IPS-NIHi7 (cell line): ENCODE data around the gene SZT2.

Experiments
- DNase-seq: peaks from one replicate; pipeline ENCODE4 v3.0.0; 2012; ENCODE audit warnings: mixed read lengths; ENCODE audit errors: extremely low spot score

Gene SZT2

GRCh38 chr1:43389326-43390313, at the start of gene SZT2, which contains the start of gene MED8:
TSS of gene SZT2 (plus strand) at chr1:43389899. CDS start at chr1:43389969, 70 bp downstream.
TSS of gene MED8 (minus strand) at chr1:43389800. CDS start at chr1:43389764, 36 bp downstream.
- peak; percentile 98 for DNase-seq

GRCh38 chr1:43340559-43340958, 49.1 kb upstream of the SZT2 start:
- DNase-seq: no peak

- DNase-seq: no peak
Measured at GRCh38 chr1:43344267-43344850, 45.3 kb upstream of the SZT2 start.

- DNase-seq: no peak
Measured at GRCh38 chr1:43345120-43345519, 44.6 kb upstream of the SZT2 start.

- no peak for DNase-seq
Measured at GRCh38 chr1:43346636-43347035, 43.1 kb upstream of the SZT2 start.

DNA sequence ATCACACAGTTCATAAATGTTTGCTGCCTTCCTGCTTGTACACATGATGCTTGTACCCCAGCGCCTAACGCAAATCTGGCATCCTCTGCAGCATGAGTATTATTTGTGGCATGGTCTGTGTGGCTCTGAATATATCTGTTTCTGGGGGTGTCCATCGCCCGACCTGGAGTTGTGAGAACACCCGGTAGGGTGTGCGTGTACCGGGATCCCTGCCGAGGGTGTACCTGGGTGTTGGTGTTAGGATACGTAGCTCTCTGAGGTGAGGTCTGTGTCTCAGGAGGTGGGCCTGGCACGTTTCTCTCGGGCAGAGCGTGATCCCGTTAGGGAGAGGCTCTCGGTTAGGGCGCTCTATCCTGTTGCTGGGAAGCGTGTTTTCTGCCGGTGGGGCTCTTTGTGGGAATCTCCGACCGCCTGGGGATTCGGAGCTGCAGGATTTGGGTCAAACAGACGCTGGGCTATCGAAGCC, 41.3 kb upstream of the SZT2 start:
- no peak for DNase-seq

- DNase-seq: peak; percentile 99
Measured at GRCh38 chr1:43348809-43349593, 40.7 kb upstream of the SZT2 start.

- DNase-seq: no peak
Measured at GRCh38 chr1:43349594-43350306, 39.9 kb upstream of the SZT2 start.

DNA sequence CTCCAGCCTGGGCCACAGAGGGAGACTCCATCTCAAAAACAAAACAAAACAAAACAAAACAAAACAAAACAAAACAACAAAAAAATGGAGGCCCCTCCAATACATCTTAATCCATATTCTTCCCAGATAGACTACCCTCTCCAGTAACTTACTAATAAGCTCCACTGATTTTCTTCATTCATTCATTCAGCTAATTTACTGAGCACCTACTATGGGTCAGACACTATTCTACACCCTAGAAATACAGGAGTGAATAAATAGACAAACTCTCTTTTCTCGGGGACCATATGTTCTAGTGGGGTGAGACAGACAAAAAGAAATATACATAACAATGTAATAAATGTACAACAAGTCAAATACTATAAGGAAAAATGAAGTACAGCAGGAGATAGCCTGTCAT, 38.7 kb upstream of the SZT2 start:
- no peak for DNase-seq

DNA sequence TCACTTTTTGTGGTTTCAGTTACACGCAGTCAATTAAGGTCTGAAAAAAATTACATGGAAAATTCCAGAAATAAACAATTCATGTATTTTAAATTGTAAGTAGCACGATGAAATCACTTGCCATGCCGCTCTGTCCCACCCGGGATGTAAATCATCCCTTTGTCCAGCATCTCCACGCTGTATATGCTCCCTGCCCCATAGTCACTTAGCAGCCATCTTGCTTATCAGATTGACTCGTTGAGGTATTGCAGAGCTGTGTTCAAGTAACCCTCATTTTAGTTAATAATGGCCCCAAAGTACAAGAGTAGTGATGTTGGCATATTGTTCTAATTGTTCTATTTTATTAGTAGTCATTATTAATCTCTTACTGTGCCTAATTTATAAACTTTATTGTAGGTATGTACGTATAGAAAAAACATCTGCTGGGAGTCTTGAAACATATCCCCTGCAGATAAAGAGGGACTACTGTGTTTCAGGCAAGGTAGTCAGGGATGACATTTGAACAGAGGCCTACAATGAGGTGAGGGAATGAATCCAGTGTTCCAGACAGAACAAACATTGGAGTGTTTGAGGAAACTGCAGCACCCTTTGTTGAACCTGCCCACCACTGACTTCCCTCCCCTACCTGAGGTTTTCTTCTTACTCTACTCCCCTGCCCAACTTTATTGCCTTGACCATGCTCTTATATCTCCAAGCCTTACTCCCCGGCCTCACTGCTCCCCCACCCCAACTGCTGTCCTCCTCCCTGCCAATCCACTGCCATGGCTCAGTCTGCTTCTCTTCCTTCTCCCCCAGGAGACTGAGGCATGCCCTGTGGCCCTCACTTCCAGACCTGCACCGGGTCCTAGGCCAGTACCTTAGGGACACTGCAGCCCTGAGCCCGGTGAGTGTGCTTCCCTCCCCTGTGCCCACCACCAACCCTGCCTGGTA, 38.0 kb upstream of the SZT2 start:
- DNase-seq: no peak

GRCh38 chr1:43352351-43352705, 37.4 kb upstream of the SZT2 start:
- DNase-seq: no peak

DNA sequence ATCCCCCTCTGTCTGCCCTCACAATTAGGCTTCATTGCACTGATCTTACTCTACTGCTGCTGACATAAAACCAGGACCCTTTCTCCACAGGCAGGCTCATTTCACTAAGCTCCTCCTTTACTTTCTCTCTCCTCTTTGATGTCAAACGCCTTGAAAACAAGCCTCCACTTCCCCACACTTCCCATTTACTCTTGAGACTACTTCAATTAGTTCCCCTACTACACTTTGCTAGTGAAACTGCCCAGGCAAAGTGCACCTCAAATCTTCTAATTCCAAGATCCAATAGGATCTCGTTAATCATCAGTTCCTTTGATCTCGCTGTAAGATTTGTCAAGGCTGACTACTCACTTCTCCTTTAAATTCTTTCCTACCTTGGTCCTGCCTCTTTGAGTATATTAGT, 36.8 kb upstream of the SZT2 start:
- DNase-seq: no peak

GRCh38 chr1:43354471-43354870, 35.2 kb upstream of the SZT2 start:
- no peak for DNase-seq

- DNase-seq: no peak
Measured at GRCh38 chr1:43354936-43355335, 34.8 kb upstream of the SZT2 start.

DNA sequence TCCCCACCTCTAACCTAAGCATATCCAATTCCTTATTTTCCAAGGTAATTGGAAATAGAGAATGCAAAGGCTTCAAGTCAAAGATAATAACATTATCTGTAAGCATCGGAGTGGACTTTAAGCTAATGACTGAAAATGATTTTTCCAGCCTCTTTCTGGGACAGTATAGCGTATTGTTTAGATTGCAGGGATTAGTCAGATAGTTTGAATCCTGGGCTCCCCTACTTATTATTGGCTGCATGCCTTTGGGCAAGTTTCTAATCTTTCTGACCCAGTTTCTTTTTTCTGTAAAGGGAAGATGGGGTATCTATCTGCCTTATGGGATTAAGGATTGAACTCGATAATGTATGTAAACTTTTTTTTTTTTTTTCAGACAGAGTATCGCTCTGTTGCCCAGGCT, 32.4 kb upstream of the SZT2 start:
- no peak for DNase-seq

- DNase-seq: peak; percentile 52
Measured at GRCh38 chr1:43358121-43358745, 31.5 kb upstream of the SZT2 start.

DNA sequence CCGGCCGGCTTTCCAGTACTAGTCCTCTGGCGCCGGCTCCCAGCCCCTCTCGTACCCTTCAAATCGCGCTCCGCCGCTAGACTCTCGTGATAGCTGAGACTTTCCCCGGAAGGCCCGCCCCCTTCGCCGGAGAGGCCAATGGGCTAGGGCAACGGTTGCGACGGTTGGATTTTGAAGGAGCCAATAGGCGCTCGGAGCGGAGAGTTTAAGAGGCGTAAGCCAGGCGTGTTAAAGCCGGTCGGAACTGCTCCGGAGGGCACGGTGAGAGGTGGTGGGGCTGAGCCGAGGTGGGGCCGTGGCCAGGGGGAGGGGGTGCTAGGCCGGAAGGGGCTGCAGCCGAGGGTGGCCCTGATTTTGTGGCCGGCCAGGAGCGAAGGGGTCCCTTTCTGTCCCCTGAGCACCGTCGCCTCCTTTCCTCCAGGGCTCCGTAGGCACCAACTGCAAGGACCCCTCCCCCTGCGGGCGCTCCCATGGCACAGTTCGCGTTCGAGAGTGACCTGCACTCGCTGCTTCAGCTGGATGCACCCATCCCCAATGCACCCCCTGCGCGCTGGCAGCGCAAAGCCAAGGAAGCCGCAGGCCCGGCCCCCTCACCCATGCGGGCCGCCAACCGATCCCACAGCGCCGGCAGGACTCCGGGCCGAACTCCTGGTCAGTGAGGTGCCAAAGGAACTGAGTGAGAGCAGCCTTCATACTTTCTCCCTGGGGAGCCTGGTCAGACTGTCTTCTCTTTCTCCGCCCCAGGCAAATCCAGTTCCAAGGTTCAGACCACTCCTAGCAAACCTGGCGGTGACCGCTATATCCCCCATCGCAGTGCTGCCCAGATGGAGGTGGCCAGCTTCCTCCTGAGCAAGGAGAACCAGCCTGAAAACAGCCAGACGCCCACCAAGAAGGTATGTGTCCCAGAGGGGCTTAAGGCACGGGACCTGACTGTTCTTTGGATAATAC, 30.7 kb upstream of the SZT2 start, which contains the start of gene CDC20:
CDC20 (plus strand) TSS at position 236 of the 948 bp plus-strand sequence; CDS start at position 471, 235 bp downstream.
- DNase-seq: peak; percentile 92

DNA sequence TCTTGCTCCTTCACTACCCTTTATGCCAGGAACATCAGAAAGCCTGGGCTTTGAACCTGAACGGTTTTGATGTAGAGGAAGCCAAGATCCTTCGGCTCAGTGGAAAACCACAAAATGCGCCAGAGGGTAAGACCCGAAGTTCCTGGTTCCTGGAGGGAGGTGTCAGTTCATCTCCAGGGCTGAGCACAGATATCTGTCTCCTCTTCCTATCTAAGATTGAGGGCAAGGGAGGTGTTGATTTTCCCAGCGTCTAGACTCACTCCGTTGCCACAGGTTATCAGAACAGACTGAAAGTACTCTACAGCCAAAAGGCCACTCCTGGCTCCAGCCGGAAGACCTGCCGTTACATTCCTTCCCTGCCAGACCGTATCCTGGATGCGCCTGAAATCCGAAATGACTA, 30.0 kb upstream of the SZT2 start:
- DNase-seq: no peak

DNA sequence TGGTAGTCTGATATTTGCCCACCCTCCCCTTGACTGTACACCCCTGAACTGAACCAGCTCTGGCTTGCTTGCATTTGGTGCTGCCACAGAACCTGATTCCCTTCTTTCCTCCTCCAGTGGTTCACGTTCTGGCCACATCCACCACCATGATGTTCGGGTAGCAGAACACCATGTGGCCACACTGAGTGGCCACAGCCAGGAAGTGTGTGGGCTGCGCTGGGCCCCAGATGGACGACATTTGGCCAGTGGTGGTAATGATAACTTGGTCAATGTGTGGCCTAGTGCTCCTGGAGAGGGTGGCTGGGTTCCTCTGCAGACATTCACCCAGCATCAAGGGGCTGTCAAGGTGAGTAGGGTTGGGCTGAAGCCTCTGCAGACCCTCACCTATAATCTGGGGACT, 29.1 kb upstream of the SZT2 start:
- DNase-seq: no peak
